Measurements from ENCODE around the gene ZFYVE28. TPM values are rescaled to one million over a fixed set of nuclear protein-coding genes. Genes with fewer than 3 reads are reported as not detected.

Gene ZFYVE28
- total and polyA plus RNA-seq, 2 of the 8 experiments (the other 6 are each of a cell fraction or from before 2014, with no cell fraction given) = 1.7 to 4.9 TPM

GRCh38 chr4:2417226-2417764 lies 1.1 kb downstream of the ZFYVE28 start:
- H3K4me2 ChIP-seq (ENCODE audit: insufficient read depth in 1 of 2, low read depth in 2 of 2, low read length in 2 of 2) = peak overlapping the region; percentile 80 to 96
- H2BK5ac ChIP-seq (ENCODE audit: low read depth, low read length) = no peak overlapping the region; the same call in 1 of the 2 replicates
- H3K79me2 ChIP-seq (ENCODE audit: control insufficient read depth in 1 of 2, insufficient read depth in 2 of 2, low read length in 2 of 2) = no peaks in the 10 kb centered on the region
- ChIA-PET CTCF (ENCODE audit: partially characterized antibody) (interaction anchor here (1.1 to 2.3 kb wide), 4 partner anchors 11 to 34 kb away, joined by 3 to 13 read pairs (median 6); no protein-coding TSS in a partner anchor), POLR2A (ENCODE audit: partially characterized antibody) (no interaction called here)
- H3K9ac ChIP-seq (replicated peaks in 1 of 4; ENCODE audit: extremely low read depth in 1 of 4, low read depth in 3 of 4, low read length in 3 of 4) = no peak overlapping the region
- peaks cover 25% of the 10 kb centered on the region for H3K23me2 ChIP-seq (ENCODE audit: low read depth, low read length)
- no peak overlapping the region for H4K5ac ChIP-seq (ENCODE audit: insufficient read length, low read depth, low read length)
- no peak overlapping the region for H3K18ac ChIP-seq (ENCODE audit: extremely low read depth, low read length)
- WGBS, 2 experiments (ENCODE audit: extremely low coverage in 1 of 2, insufficient coverage in 1 of 2, insufficient read length in 1 of 2, insufficient replicate concordance in 2 of 2, low coverage in 1 of 2, low lambda C conversion rate in 2 of 2, missing lambda C conversion rate in 1 of 2) = 3% methylated on average over 13 of the region's 61 CpGs; no CpG with 5 or more reads in 1 of the 2 experiments
- no peak overlapping the region for H3K14ac ChIP-seq (ENCODE audit: insufficient read length)
- H4K91ac ChIP-seq (replicated peaks; ENCODE audit: insufficient read length, low read length) = no peak overlapping the region
- H3K4ac ChIP-seq (replicated peaks; ENCODE audit: insufficient read length, low read depth, low read length) = no peak overlapping the region
- peaks cover 11 to 33% (median 27%) of the 10 kb centered on the region in 4 experiments for H3K4me1 ChIP-seq (replicated peaks in 1 of 4; ENCODE audit: control insufficient read depth in 3 of 4, insufficient read depth in 4 of 4, low read length in 3 of 4)
- H2BK12ac ChIP-seq (ENCODE audit: low read depth, low read length) = 0 out of 2 replicates have a peak overlapping the region, but pooled peaks have one; percentile 95
- DNase-seq (ENCODE audit: low read depth in 1 of 2, low spot score in 2 of 2) (no peak), FAIRE-seq (no peak)
- H3K36me3 ChIP-seq (ENCODE audit: control insufficient read depth in 2 of 4, insufficient read depth in 4 of 4, low read length in 3 of 4) = no peaks in the 10 kb centered on the region
- H2AFZ ChIP-seq (ENCODE audit: low read length) = peak overlapping the region; percentile 69; the same call in 1 of the 2 replicates
- no peaks in the 10 kb centered on the region for H3K9me3 ChIP-seq (ENCODE audit: insufficient read depth in 2 of 2, low read depth in 1 of 2, low read length in 1 of 2)
- H4K20me1 ChIP-seq (replicated peaks in 1 of 2; ENCODE audit: control insufficient read depth in 1 of 2, insufficient read depth in 2 of 2, low read length in 2 of 2) = peaks cover 2 to 9% of the 10 kb centered on the region in 2 experiments
- H4K8ac ChIP-seq (ENCODE audit: extremely low read depth, insufficient read depth, low read length) = peak overlapping the region; percentile 77
- 0 out of 2 replicates have a peak, but pooled peaks cover under 1% of the 10 kb centered on the region for H3K79me1 ChIP-seq (ENCODE audit: low read depth, low read length)
- peaks cover 36 to 69% (median 60%) of the 10 kb centered on the region in 4 experiments for H3K27me3 ChIP-seq (replicated peaks in 1 of 4; ENCODE audit: control insufficient read depth in 3 of 4, extremely low read depth in 1 of 4, insufficient read depth in 3 of 4, low read length in 3 of 4)
- H2BK15ac ChIP-seq (ENCODE audit: low read length) = peak overlapping the region; percentile 72; the same call in 1 of the 2 replicates
- no peak overlapping the region for H2BK120ac ChIP-seq (replicated peaks; ENCODE audit: low read depth, low read length)
- no peak overlapping the region for H3K23ac ChIP-seq (ENCODE audit: insufficient read length)
- H3K4me3 ChIP-seq (ENCODE audit: extremely low read depth in 1 of 4, insufficient read depth in 2 of 4, low read depth in 3 of 4, low read length in 4 of 4) = peak overlapping the region; percentile 39 to 69 (median 53)
- H2AK5ac ChIP-seq (ENCODE audit: low read depth, low read length) = no peak overlapping the region
- no peak overlapping the region for H3K27ac ChIP-seq (ENCODE audit: low read depth, low read length)
- H2BK20ac ChIP-seq (ENCODE audit: low read length) = no peak overlapping the region
- H3K56ac ChIP-seq (replicated peaks; ENCODE audit: insufficient read length, low read depth, low read length) = no peak overlapping the region
- TF ChIP-seq, protein P1, sequence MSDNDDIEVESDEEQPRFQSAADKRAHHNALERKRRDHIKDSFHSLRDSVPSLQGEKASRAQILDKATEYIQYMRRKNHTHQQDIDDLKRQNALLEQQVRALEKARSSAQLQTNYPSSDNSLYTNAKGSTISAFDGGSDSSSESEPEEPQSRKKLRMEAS (IDR thresholded peaks at IDR 0.05) = no peak
- no peak for TF ChIP-seq PHF8 (conservative IDR thresholded peaks at IDR 0.05; ENCODE audit: low read depth, low read length)
- no peak for TF ChIP-seq HDAC6 (IDR thresholded peaks at IDR 0.05; ENCODE audit: low read depth, low read length)
- no peak for TF ChIP-seq TAF1 (IDR thresholded peaks at IDR 0.05; ENCODE audit: low read depth, low read length)
- peak; percentile 89 for TF ChIP-seq EZH2 (IDR thresholded peaks at IDR 0.05; ENCODE audit: low read depth, low read length, severe bottlenecking)
- peak; percentile 35; the same call in 1 of the 2 replicates for TF ChIP-seq SUZ12 (IDR thresholded peaks at IDR 0.05; ENCODE audit: low read length)
- no peak for TF ChIP-seq RXRA (IDR thresholded peaks at IDR 0.05; ENCODE audit: insufficient read depth, low read depth, low read length)
- no peak for TF ChIP-seq ATF3 (IDR thresholded peaks at IDR 0.05; ENCODE audit: insufficient read depth, low read depth, low read length)
- TF ChIP-seq, protein P2, sequence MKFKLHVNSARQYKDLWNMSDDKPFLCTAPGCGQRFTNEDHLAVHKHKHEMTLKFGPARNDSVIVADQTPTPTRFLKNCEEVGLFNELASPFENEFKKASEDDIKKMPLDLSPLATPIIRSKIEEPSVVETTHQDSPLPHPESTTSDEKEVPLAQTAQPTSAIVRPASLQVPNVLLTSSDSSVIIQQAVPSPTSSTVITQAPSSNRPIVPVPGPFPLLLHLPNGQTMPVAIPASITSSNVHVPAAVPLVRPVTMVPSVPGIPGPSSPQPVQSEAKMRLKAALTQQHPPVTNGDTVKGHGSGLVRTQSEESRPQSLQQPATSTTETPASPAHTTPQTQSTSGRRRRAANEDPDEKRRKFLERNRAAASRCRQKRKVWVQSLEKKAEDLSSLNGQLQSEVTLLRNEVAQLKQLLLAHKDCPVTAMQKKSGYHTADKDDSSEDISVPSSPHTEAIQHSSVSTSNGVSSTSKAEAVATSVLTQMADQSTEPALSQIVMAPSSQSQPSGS (IDR thresholded peaks at IDR 0.05; ENCODE audit: low read length) = no peak
- no peak for TF ChIP-seq CBX5 (IDR thresholded peaks at IDR 0.05; ENCODE audit: low read depth, low read length)

All from H1 (cell line).